ENCODE results near the gene TRAP1. TPM values are rescaled to one million over a fixed set of nuclear protein-coding genes. Genes with fewer than 3 reads are reported as not detected.

TRAP1 gene
- total and polyA plus RNA-seq, 4 donors: 78.3 to 148 (median 112) TPM

DNA sequence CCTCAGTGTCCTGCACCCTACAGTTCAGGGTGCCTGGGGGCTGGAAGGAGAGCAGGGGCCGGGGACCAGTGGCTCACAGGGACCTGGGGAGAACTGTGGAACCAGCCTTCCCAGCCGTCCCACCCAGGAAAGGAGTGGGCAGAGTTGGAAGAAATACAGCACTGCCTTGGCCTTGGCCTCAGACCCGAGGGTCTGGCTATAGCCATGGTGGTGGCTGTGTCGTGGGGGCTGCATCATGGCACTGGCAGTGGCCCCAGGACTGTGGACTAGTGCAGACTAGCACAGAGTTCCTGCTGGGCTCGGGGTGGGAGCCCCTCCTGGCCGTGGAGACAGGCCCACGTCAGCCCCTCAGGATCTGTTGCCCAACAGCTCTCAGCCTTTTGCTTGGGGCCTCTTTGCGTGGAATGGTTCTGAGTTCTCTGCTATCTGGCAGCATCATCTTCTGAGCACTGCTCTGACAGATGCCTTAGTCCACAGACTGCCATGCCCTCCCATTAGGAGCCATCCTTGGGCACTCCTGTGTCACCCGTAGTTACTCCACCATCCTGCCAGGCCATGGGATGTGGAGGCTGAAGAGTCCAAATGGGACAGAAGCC, 75.4 kb downstream of the TRAP1 start:
- Histone ChIP-seq H3K9me3 (ENCODE audit: control insufficient read depth in 4 of 4, low read length in 3 of 4) (no peaks in the 10 kb centered on the region), H3K36me3 (ENCODE audit: control insufficient read depth in 4 of 4, insufficient read depth in 3 of 4, low read depth in 1 of 4, low read length in 3 of 4) (peaks cover 0 to 8% (median under 1%) of the 10 kb centered on the region in 4 donors), H3K4me1 (ENCODE audit: control insufficient read depth in 4 of 4, insufficient read depth in 4 of 4, low read length in 3 of 4) (peaks cover 0 to 13% (median 5%) of the 10 kb centered on the region in 4 donors), H3K27me3 (ENCODE audit: control insufficient read depth in 4 of 4, insufficient read depth in 4 of 4, low read length in 3 of 4) (no peaks in the 10 kb centered on the region), H3K9ac (ENCODE audit: low read depth in 1 of 2, low read length in 2 of 2) (no peak overlapping the region), H3K4me3 (ENCODE audit: low read depth in 1 of 3, low read length in 3 of 3) (no peak overlapping the region), H3K27ac (ENCODE audit: low read depth in 1 of 2, low read length in 2 of 2) (no peak overlapping the region)
- TF ChIP-seq ZBTB33 (IDR thresholded peaks at IDR 0.05): no peak
- TF ChIP-seq ATF3 (IDR thresholded peaks at IDR 0.05): no peak
- no peak for TF ChIP-seq TAF1 (conservative IDR thresholded peaks at IDR 0.05)
- TF ChIP-seq MAX (IDR thresholded peaks at IDR 0.05): no peak
- no peak for TF ChIP-seq FOXA2 (IDR thresholded peaks at IDR 0.05)
- no peak for DNase-seq (ENCODE audit: low spot score)
- 96% methylated on average over 9 of the region's 9 CpGs for WGBS

GRCh38 chr16:3640632-3641501, 76.5 kb downstream of the TRAP1 start:
- WGBS: 94% methylated on average over 17 of the region's 17 CpGs

More at GRCh38 chr16:3640632-3641501, 76.5 kb downstream of the TRAP1 start:
- Histone ChIP-seq H3K36me3 (ENCODE audit: control insufficient read depth in 4 of 4, insufficient read depth in 3 of 4, low read depth in 1 of 4, low read length in 3 of 4) (peaks cover 0 to 8% (median under 1%) of the 10 kb centered on the region in 4 donors), H3K27ac (ENCODE audit: low read depth in 1 of 2, low read length in 2 of 2) (no peak overlapping the region), H3K4me3 (ENCODE audit: low read depth in 1 of 3, low read length in 3 of 3) (no peak overlapping the region), H3K9ac (ENCODE audit: low read depth in 1 of 2, low read length in 2 of 2) (no peak overlapping the region), H3K4me1 (ENCODE audit: control insufficient read depth in 4 of 4, insufficient read depth in 4 of 4, low read length in 3 of 4) (peaks cover 0 to 9% (median 4%) of the 10 kb centered on the region in 4 donors), H3K9me3 (ENCODE audit: control insufficient read depth in 4 of 4, low read length in 3 of 4) (no peaks in the 10 kb centered on the region), H3K27me3 (ENCODE audit: control insufficient read depth in 4 of 4, insufficient read depth in 4 of 4, low read length in 3 of 4) (no peaks in the 10 kb centered on the region)
- DNase-seq (ENCODE audit: low spot score): no peak
- TF ChIP-seq YY1 (IDR thresholded peaks at IDR 0.05) (no peak), NR2F2 (IDR thresholded peaks at IDR 0.05) (no peak), MAX (IDR thresholded peaks at IDR 0.05) (no peak), CTCF (IDR thresholded peaks at IDR 0.05; ENCODE audit: low read depth, low read length, missing input control) (no peak), FOXA1 (IDR thresholded peaks at IDR 0.05) (no peak), RAD21 (IDR thresholded peaks at IDR 0.05) (no peak), HNF4A (conservative IDR thresholded peaks at IDR 0.05) (no peak), TAF1 (conservative IDR thresholded peaks at IDR 0.05) (no peak), ATF3 (IDR thresholded peaks at IDR 0.05) (no peak), GABPA (IDR thresholded peaks at IDR 0.05 in 1 of 2, conservative IDR thresholded peaks at IDR 0.05 in 1 of 2) (no peak), FOXA2 (IDR thresholded peaks at IDR 0.05) (no peak), EGR1 (IDR thresholded peaks at IDR 0.05; ENCODE audit: low read depth in 2 of 2) (no peak)
- TF ChIP-seq, protein P1, sequence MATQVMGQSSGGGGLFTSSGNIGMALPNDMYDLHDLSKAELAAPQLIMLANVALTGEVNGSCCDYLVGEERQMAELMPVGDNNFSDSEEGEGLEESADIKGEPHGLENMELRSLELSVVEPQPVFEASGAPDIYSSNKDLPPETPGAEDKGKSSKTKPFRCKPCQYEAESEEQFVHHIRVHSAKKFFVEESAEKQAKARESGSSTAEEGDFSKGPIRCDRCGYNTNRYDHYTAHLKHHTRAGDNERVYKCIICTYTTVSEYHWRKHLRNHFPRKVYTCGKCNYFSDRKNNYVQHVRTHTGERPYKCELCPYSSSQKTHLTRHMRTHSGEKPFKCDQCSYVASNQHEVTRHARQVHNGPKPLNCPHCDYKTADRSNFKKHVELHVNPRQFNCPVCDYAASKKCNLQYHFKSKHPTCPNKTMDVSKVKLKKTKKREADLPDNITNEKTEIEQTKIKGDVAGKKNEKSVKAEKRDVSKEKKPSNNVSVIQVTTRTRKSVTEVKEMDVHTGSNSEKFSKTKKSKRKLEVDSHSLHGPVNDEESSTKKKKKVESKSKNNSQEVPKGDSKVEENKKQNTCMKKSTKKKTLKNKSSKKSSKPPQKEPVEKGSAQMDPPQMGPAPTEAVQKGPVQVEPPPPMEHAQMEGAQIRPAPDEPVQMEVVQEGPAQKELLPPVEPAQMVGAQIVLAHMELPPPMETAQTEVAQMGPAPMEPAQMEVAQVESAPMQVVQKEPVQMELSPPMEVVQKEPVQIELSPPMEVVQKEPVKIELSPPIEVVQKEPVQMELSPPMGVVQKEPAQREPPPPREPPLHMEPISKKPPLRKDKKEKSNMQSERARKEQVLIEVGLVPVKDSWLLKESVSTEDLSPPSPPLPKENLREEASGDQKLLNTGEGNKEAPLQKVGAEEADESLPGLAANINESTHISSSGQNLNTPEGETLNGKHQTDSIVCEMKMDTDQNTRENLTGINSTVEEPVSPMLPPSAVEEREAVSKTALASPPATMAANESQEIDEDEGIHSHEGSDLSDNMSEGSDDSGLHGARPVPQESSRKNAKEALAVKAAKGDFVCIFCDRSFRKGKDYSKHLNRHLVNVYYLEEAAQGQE (IDR thresholded peaks at IDR 0.05): no peak

All from liver (tissue), 9 donors.